K562 treated with DMSO at 1 percent for 24 hours (cell line): ENCODE data around the gene SPSB1. TPM values are rescaled to one million over a fixed set of nuclear protein-coding genes. Genes with fewer than 3 reads are reported as not detected.

Source experiments
- total RNA-seq: library from RNA; unstranded; fragments of 300-600 nt; gene quantifications from 2 replicates; pipeline ENCODE4 v1.2.3, GENCODE V29; 2022; ENCODE audit warnings: low read depth; ENCODE audit not compliant: insufficient read depth

SPSB1 gene
- total RNA-seq = 0.85 and 1.3 TPM in 2 replicates

DNA sequence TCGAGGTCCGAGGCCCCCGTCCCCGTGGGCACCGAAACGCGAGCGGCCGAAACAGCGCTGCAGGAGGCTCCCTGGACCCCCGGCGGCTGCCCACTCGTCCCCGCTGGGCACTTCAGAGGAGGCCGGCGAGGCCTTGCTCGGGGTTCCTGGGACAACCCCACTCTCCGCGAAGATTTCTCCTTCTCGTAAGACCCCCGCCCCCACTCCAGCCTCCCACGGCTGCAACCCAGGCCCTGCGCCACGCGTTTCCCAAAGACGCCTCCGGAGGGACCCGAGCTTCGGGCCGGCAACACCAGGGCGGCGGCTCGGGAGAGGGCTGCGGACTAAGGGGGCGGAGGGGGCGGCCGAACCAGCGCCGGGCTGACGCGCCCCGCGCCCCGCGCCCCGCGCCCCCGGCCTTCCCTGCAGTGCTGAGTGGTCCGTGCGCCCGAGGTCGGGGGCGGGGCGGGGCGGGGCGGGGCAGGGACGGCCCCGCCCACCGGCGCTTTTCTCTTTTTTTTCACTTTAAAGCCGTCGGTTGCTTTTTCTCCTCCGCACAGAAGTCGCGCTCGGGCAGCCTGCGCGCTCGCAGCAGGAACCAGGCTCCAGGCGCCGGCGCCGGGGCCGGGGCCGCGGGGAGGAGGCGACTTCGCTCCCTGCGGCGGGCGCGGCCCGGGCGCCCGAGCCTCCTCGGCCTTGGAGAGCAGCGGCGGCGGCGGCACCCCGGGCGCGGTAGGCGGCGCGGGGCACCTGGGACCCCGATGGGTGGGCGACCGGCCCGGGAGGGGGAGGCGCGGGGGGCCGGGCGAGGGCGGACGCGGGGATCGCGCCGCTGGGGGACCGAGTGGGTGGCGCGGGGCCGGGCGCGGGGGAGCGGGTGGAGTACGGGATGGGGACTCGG is at the start of gene SPSB1:
Gene SPSB1, plus strand, starts transcription at position 534 of the 880 bp plus-strand sequence. CDS start 62,998 bp downstream, outside the sequence.

Other genes starting within 250 kb of the SPSB1 start
- not detected in 2 replicates for gene SLC2A5, start 223.3 kb upstream of the SPSB1 start, total RNA-seq
- 0.25 and 0.29 TPM in 2 replicates for gene GPR157, start 163.8 kb upstream of the SPSB1 start, total RNA-seq
- 12.8 and 13.9 TPM in 2 replicates for gene H6PD, start 58.1 kb upstream of the SPSB1 start, total RNA-seq
- gene SLC25A33, start 246.6 kb downstream of the SPSB1 start, total RNA-seq = 11.3 and 12.1 TPM in 2 replicates